ENCODE data around the gene DCBLD1. TPM values are rescaled to one million over a fixed set of nuclear protein-coding genes. Genes with fewer than 3 reads are reported as not detected.

DCBLD1 gene
- total and polyA plus RNA-seq, 2 donors (not counting 3 experiments of a cell fraction or from before 2014, with no cell fraction given) = 30.2 to 44.3 TPM

GRCh38 chr6:117495869-117496268 lies 13.4 kb downstream of the DCBLD1 start:
- ChIA-PET CTCF (interaction anchor here (1.0 to 2.6 kb wide), 4 partner anchors 9 to 46 kb away, joined by 3 to 15 read pairs (median 5); no protein-coding TSS in a partner anchor), POLR2A (no interaction called here)
- Histone ChIP-seq H4K20me1 (replicated peaks; ENCODE audit: control insufficient read depth, extremely low read depth, insufficient read depth, low read length) (no peaks in the 10 kb centered on the region), H3K27ac (ENCODE audit: insufficient read depth, low read depth, low read length) (peak overlapping the region; percentile 99), H3K4me2 (ENCODE audit: insufficient read depth, low read length) (peak overlapping the region; percentile 74), H2AFZ (ENCODE audit: low read depth, low read length) (no peak overlapping the region), H3K4me3 (replicated peaks in 1 of 3; ENCODE audit: insufficient read depth in 1 of 3, low read depth in 1 of 3, low read length in 3 of 3) (no peak overlapping the region), H3K4me1 (ENCODE audit: control insufficient read depth, extremely low read depth, insufficient read depth, low read length) (peaks cover 80% of the 10 kb centered on the region), H3K9ac (replicated peaks; ENCODE audit: extremely low read depth, insufficient read depth, low read length) (peak overlapping the region; percentile 83), H3K27me3 (ENCODE audit: control insufficient read depth in 2 of 2, insufficient read depth in 2 of 2, low read length in 2 of 2) (no peaks in the 10 kb centered on the region), H3K9me1 (replicated peaks; ENCODE audit: control insufficient read depth, extremely low read depth, insufficient read depth, low read length) (no peaks in the 10 kb centered on the region), H3K36me3 (ENCODE audit: control insufficient read depth in 2 of 2, extremely low read depth in 1 of 2, insufficient read depth in 2 of 2, low read length in 2 of 2) (no peaks in the 10 kb centered on the region), H3K9me3 (replicated peaks; ENCODE audit: control insufficient read depth, insufficient read depth, low read length) (no peaks in the 10 kb centered on the region), H3K79me2 (ENCODE audit: control insufficient read depth, insufficient read depth, low read length) (peaks cover 70% of the 10 kb centered on the region)
- no peak for FAIRE-seq
- intact Hi-C loops (cut with micrococcal nuclease) (loop anchor here (10.0 kb wide), 2 partner anchors 1209 to 1399 kb away; partner anchors contain the start of gene ASF1A), dilution Hi-C loops (cut with MboI; ENCODE audit: extremely low pct_ligation_motif_present, low sequenced_read_pairs) (no loop called here)
- TF ChIP-seq MYC (IDR thresholded peaks at IDR 0.05; ENCODE audit: low read depth, low read length) (no peak), POLR2AphosphoS5 (IDR thresholded peaks at IDR 0.05; ENCODE audit: insufficient read depth, low read depth, low read length) (no peak), GATA2 (IDR thresholded peaks at IDR 0.05; ENCODE audit: insufficient read depth, insufficient read length, low read depth, low read length) (peak; percentile 31)
- TF ChIP-seq, protein P1, sequence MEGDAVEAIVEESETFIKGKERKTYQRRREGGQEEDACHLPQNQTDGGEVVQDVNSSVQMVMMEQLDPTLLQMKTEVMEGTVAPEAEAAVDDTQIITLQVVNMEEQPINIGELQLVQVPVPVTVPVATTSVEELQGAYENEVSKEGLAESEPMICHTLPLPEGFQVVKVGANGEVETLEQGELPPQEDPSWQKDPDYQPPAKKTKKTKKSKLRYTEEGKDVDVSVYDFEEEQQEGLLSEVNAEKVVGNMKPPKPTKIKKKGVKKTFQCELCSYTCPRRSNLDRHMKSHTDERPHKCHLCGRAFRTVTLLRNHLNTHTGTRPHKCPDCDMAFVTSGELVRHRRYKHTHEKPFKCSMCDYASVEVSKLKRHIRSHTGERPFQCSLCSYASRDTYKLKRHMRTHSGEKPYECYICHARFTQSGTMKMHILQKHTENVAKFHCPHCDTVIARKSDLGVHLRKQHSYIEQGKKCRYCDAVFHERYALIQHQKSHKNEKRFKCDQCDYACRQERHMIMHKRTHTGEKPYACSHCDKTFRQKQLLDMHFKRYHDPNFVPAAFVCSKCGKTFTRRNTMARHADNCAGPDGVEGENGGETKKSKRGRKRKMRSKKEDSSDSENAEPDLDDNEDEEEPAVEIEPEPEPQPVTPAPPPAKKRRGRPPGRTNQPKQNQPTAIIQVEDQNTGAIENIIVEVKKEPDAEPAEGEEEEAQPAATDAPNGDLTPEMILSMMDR (IDR thresholded peaks at IDR 0.05; ENCODE audit: extremely low read depth in 1 of 2, insufficient read depth in 1 of 2, low read depth in 1 of 2, low read length in 2 of 2) = no peak
- DNase-seq (ENCODE audit: low read depth, low spot score) = no peak
- no TSS peak for BruUV-seq (replicated peaks)

Data from endothelial cell of umbilical vein (primary cell).